Immature natural killer cell (primary cell): ENCODE results near the gene SNAP29. TPM values are rescaled to one million over a fixed set of nuclear protein-coding genes. Genes with fewer than 3 reads are reported as not detected.
"Not testable (repeated sequence)": the region's sequence is repeated elsewhere in the genome, so short reads cannot be mapped to it uniquely, and the experiment has no call there.

Experiments
- DNase-seq, 3 donors: peaks; one replicate each; pipeline ENCODE4 v3.0.0; 2022; ENCODE audit warnings: mixed read lengths in 1 of 3
- H3K27ac Mint-ChIP-seq, 6 donors: one replicate each; pipeline ENCODE4 v1.8.0; 2020; ENCODE audit warnings: mixed read lengths in 6 of 6, mild to moderate bottlenecking in 5 of 6, inconsistent platforms in 4 of 6, moderate library complexity in 3 of 6
- H3K27me3 Mint-ChIP-seq, 3 donors: one replicate each; pipeline ENCODE4 v1.8.0; 2020 to 2021; ENCODE audit warnings: low read depth in 3 of 3, mild to moderate bottlenecking in 3 of 3, mixed read lengths in 3 of 3, moderate library complexity in 3 of 3, inconsistent platforms in 1 of 3
- H3K36me3 Mint-ChIP-seq, 3 donors: one replicate each; pipeline ENCODE4 v1.8.0; 2020; ENCODE audit warnings: mixed read lengths in 3 of 3, inconsistent platforms in 2 of 3, mild to moderate bottlenecking in 2 of 3
- H3K4me1 Mint-ChIP-seq, 2 donors: one replicate each; pipeline ENCODE4 v1.8.0; 2020; ENCODE audit warnings: inconsistent platforms in 2 of 2, mild to moderate bottlenecking in 2 of 2, mixed read lengths in 2 of 2, moderate library complexity in 1 of 2
- H3K4me3 Mint-ChIP-seq, 5 donors: one replicate each; pipeline ENCODE4 v1.8.0; 2020; ENCODE audit warnings: mild to moderate bottlenecking in 5 of 5, mixed read lengths in 5 of 5, inconsistent platforms in 3 of 5, moderate library complexity in 3 of 5
- H3K9me3 Mint-ChIP-seq, 6 donors: one replicate each; pipeline ENCODE4 v1.8.0; 2020; ENCODE audit warnings: mild to moderate bottlenecking in 6 of 6, mixed read lengths in 6 of 6, inconsistent platforms in 4 of 6, moderate library complexity in 3 of 6
- polyA plus RNA-seq, 3 donors: library from polyadenylated mRNA; unstranded; fragments of 300-500 nt; fragmentation: Illumina TruSeq; gene quantifications; one replicate each; pipeline ENCODE4 v1.2.3, GENCODE V29; 2021

SNAP29 gene
- 10 to 100 TPM; 25.3 to 35.8 (median 35.7) TPM for polyA plus RNA-seq

DNA sequence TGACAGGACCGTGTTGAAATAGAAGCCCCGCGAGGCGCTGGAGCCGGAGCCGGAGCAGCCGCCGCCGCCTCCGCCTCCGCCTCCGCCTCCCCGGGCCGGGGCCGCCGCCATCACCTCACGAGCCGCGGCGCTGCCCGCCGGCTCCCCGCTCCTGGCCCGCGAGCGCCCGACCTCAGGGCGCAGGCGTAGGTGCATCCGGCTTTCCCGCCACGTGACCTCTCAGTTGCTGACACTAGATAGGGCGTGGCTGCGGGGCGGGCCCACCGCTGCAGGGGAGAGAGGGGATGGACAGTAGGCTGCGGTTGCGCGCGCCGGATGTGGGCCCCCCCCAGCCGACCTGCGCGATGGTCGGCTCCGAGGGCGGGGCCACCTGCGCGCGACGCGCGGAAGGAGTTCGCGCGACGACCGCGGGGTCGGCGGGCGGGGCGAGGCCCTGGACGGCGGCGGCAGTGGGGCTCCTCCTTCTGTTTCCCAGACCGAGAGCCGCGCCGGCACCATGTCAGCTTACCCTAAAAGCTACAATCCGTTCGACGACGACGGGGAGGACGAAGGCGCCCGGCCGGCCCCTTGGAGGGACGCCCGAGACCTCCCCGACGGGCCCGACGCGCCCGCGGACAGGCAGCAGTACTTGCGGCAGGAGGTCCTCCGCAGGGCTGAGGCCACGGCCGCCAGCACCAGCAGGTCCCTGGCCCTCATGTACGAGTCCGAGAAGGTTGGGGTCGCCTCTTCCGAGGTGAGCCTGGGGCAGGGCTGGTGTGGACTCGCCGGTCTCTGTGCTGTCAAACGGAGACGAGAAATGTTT is at the start of gene SNAP29, which contains the start of gene PI4KA:
TSS of gene SNAP29 (plus strand) at position 393 of the 802 bp plus-strand sequence. CDS start at position 497, 104 bp downstream.
TSS of gene PI4KA (minus strand) at position 197 of the 802 bp plus-strand sequence. CDS start at position 111, 86 bp downstream.
- Mint-ChIP-seq H3K4me1 (peaks cover 59 to 73% of the 10 kb centered on the region in 2 donors), H3K27ac (peak within 1 kb of the TSS; percentile 89 to 94 (median 92)), H3K27me3 (peaks cover 8 to 18% (median 10%) of the 10 kb centered on the region in 3 donors)

DNA sequence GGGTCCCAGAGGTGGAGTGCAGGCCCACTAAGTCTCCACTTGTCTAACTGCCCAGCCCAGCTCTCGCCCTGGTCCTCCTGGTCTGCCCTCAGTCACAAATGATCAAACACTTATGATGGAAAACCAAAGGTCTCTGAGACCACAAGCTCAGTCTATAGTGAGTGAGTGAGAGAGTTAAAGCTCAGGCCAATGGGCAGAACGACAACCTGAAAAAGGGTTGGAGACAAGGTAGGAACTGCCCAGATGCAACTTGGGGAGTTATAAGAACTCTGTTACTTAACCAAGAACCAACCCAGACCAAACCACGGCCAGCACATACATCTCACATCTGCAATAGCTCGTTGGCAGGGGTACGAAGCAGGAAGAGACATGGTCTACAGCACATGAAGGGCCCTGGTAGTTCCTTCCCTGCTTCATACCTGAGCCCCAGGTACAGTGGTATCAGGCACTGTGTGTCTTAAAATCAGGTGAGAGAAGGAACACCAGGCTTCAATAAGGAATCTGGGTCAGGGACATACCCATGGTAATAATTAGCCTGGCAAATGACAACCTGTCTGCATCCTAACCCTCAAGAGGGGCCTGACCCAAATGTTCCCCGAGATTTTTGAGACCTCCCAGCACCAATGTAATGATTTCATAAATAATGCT is 49.1 kb upstream of the SNAP29 start:
- no peak for DNase-seq
- Mint-ChIP-seq H3K27ac (peak overlapping the region in 2 of 6 donors; percentile 49 to 71), H3K9me3 (no peaks in the 10 kb centered on the region), H3K27me3 (peaks cover 0 to 2% (median 2%) of the 10 kb centered on the region in 3 donors), H3K4me3 (no peak overlapping the region), H3K36me3 (peaks cover 32 to 49% (median 32%) of the 10 kb centered on the region in 3 donors), H3K4me1 (peaks cover 16 to 29% of the 10 kb centered on the region in 2 donors)

More for the DNA sequence above, at the start of gene SNAP29, which contains the start of gene PI4KA:
- H3K9me3 Mint-ChIP-seq, result no peaks in the 10 kb centered on the region
- peak within 1 kb of the TSS; percentile 86 to 92 (median 90) for H3K4me3 Mint-ChIP-seq
- peaks cover 0 to 6% (median 0%) of the 10 kb centered on the region in 3 donors for H3K36me3 Mint-ChIP-seq
- DNase-seq, result peak; percentile 99

GRCh38 chr22:20810645-20811044 is 48.2 kb upstream of the SNAP29 start:
- peak overlapping the region; percentile 46 to 88 (median 74) for H3K27ac Mint-ChIP-seq
- DNase-seq, result peak; percentile 5 to 46 (median 12)
- peaks cover 16 to 29% of the 10 kb centered on the region in 2 donors for H3K4me1 Mint-ChIP-seq
- H3K36me3 Mint-ChIP-seq, result peaks cover 29 to 46% (median 30%) of the 10 kb centered on the region in 3 donors
- H3K4me3 Mint-ChIP-seq, result no peak overlapping the region
- peaks cover under 1 to 2% (median 2%) of the 10 kb centered on the region in 3 donors for H3K27me3 Mint-ChIP-seq
- no peaks in the 10 kb centered on the region for H3K9me3 Mint-ChIP-seq

DNA sequence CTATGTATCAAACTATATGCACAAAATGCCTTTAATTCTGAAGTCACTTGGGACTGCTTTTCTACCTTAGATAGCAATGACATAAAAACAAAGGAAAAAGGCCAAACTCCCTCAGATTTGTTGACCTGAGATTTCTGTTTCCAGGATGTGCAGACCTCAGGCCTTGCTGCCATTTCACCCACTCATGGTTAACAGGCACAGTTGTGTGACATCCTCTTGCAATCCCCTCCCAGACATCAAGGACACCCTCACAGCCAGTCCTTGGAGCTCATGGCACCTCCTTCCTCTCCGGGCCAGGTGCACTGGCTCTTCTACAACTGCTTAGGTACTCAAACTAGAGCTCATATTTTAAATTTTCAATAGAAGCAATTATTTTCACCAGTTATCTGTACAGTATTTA is 47.6 kb upstream of the SNAP29 start:
- peak overlapping the region; percentile 46 to 88 (median 74) for H3K27ac Mint-ChIP-seq
- H3K27me3 Mint-ChIP-seq, result peaks cover 0 to 2% (median 2%) of the 10 kb centered on the region in 3 donors
- peak; percentile 2 to 42 (median 10) for DNase-seq
- no peaks in the 10 kb centered on the region for H3K9me3 Mint-ChIP-seq
- H3K36me3 Mint-ChIP-seq, result peaks cover 25 to 42% (median 26%) of the 10 kb centered on the region in 3 donors
- H3K4me3 Mint-ChIP-seq, result peak overlapping the region in 1 of 5 donors; percentile 15
- peaks cover 16 to 29% of the 10 kb centered on the region in 2 donors for H3K4me1 Mint-ChIP-seq

DNA sequence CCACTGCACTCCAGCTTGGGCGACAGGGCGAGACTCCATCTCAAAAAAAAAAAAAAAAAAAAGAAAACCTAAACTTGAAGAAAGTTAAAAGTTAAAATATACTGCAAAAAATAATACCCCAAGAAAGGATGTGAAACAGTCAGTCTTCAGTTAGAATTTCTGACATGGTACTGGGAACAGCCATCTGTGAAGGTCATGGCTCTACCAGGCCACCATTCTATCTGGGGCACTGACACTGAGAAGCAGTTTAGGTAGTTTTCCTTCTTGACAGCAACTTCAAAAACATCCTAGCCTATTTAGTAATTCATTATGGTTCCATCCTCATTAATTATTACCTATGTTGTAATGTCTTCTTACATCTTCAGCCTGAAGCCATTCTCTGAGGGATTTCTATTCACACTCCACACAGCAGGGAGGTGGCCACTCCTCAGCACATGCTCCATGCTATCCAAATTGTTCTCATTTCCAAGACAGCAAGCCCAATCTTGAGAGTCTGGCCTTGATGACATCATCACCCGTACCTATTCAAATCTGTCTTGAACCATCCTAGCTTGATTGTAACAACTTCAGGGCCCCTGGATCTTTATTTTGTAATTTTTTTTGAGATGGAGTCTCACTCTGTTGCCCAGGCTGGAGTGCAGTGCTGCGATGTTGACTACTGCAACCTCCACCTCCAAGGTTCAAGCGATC is 46.7 kb upstream of the SNAP29 start:
- Mint-ChIP-seq H3K9me3 (no peaks in the 10 kb centered on the region), H3K36me3 (peaks cover 23 to 47% (median 23%) of the 10 kb centered on the region in 3 donors), H3K4me1 (peaks cover 16 to 29% of the 10 kb centered on the region in 2 donors), H3K27ac (peak overlapping the region in 1 of 6 donors; percentile 38), H3K27me3 (peaks cover 0 to 2% (median 2%) of the 10 kb centered on the region in 3 donors), H3K4me3 (no peak overlapping the region)
- no peak for DNase-seq

DNA sequence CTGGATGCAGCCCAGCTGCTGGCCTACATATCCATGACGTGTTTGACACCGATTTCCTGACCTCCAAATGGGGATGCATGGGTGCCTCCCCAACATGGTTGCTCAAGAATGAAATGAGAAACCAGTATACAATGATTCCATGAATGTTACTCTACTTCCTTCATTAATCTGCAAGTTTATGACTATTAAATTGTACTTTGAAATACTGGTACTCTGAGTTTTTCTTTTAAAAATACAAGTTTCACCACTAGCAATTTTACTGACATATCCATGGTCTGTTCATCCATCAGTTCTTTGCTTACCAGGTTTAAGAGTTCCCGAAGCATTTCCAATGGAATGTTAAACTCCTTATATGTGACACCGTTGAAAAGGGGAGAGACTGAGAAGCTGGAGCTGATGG is 45.8 kb upstream of the SNAP29 start:
- Mint-ChIP-seq H3K9me3 (no peaks in the 10 kb centered on the region), H3K27ac (no peak overlapping the region), H3K36me3 (peaks cover 17 to 43% (median 18%) of the 10 kb centered on the region in 3 donors), H3K4me1 (peaks cover 16 to 29% of the 10 kb centered on the region in 2 donors), H3K4me3 (no peak overlapping the region), H3K27me3 (peaks cover 0 to 2% (median 2%) of the 10 kb centered on the region in 3 donors)
- DNase-seq, result no peak

GRCh38 chr22:20814221-20814808 is 44.5 kb upstream of the SNAP29 start:
- Mint-ChIP-seq H3K27ac (peak overlapping the region in 1 of 6 donors; percentile 34), H3K4me3 (no peak overlapping the region), H3K27me3 (peaks cover 0 to 3% (median 2%) of the 10 kb centered on the region in 3 donors), H3K36me3 (peaks cover 15 to 54% (median 20%) of the 10 kb centered on the region in 3 donors), H3K4me1 (peaks cover 15 to 28% of the 10 kb centered on the region in 2 donors), H3K9me3 (no peaks in the 10 kb centered on the region)
- no peak for DNase-seq

GRCh38 chr22:20815477-20816050 is 43.2 kb upstream of the SNAP29 start:
- Mint-ChIP-seq H3K27ac (peak overlapping the region in 1 of 6 donors; percentile 1), H3K36me3 (peaks cover 13 to 52% (median 20%) of the 10 kb centered on the region in 3 donors)

DNA sequence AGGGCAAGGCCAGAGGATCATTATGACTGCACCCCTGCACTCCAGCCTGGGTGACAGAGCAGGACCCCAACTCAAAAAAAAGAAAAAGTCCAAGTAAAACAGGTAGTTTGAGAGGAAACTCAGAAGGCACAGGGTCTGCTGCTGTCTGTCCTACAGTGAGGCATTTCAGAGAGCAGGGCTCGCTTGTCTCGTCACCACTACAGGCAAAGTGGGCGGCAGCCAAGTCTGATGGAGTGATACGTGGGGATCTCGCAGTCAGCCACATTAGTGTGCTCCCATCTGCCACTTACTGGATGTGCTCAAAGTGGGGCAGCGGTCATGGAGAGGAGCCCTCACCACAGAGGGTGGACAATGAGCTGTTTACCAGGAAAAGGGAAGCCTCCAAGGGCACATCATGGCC is 42.2 kb upstream of the SNAP29 start:
- Mint-ChIP-seq H3K36me3 (peaks cover 4 to 45% (median 19%) of the 10 kb centered on the region in 3 donors), H3K27ac (no peak overlapping the region), H3K27me3 (peaks cover 0 to 2% (median 2%) of the 10 kb centered on the region in 3 donors)

More at GRCh38 chr22:20815477-20816050, 43.2 kb upstream of the SNAP29 start:
- Mint-ChIP-seq H3K4me3 (no peak overlapping the region), H3K27me3 (peaks cover 0 to 3% (median 2%) of the 10 kb centered on the region in 3 donors), H3K9me3 (no peaks in the 10 kb centered on the region), H3K4me1 (peaks cover 12 to 18% of the 10 kb centered on the region in 2 donors)
- no peak for DNase-seq

DNA sequence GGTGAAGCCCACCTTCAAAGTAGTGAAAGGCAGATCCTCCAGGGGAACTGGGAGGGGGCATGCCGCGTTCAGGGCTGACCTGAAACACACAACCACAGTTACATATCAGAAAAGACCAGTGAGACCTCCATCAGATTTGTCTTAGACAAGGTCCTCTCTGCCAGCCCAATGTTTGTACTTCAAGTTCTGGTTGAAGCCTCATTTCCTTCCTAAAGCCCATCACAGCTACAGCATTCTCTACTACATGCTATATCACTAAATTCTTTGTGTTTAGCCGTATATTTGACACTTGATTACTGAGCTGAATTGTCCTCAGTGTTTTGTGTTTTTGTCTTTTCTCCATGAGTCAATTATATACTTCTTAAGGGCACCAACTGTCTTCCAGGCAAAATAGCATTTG is 40.3 kb upstream of the SNAP29 start:
- Mint-ChIP-seq H3K4me1 (no peaks in the 10 kb centered on the region), H3K9me3 (no peaks in the 10 kb centered on the region), H3K27me3 (peaks cover 0 to 2% (median 2%) of the 10 kb centered on the region in 3 donors), H3K4me3 (no peak overlapping the region), H3K27ac (peak overlapping the region in 2 of 6 donors; percentile 6 to 12), H3K36me3 (peaks cover 0 to 39% (median 20%) of the 10 kb centered on the region in 3 donors)
- no peak for DNase-seq

More for the DNA sequence above, 42.2 kb upstream of the SNAP29 start:
- H3K4me3 Mint-ChIP-seq, result no peak overlapping the region
- DNase-seq, result no peak
- H3K9me3 Mint-ChIP-seq, result no peaks in the 10 kb centered on the region
- H3K4me1 Mint-ChIP-seq, result peaks cover 3 to 8% of the 10 kb centered on the region in 2 donors

DNA sequence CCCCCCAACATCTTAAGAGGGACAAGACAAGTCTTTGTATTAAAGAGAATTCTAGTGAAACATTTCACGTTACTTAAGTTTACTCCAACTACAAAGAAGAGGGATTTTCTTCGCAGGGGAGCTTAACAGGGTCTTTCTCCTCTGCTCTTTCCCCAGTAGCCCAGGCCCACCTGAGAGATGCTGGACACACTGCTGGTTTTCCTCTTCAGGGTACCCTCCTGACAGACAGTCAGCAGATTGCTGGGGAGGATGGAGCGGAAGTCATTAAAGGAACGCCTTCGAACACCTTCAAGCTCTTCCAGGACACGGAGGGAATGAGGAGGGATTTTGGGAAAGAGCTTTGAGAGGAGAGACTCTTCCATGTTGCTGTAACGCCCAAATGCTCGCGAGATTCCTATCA is 39.3 kb upstream of the SNAP29 start:
- Mint-ChIP-seq H3K9me3 (no peaks in the 10 kb centered on the region), H3K36me3 (peaks cover 0 to 37% (median 19%) of the 10 kb centered on the region in 3 donors), H3K27ac (peak overlapping the region in 1 of 6 donors; percentile 28)

GRCh38 chr22:20821717-20822239 is 37.0 kb upstream of the SNAP29 start:
- not testable (repeated sequence) for H3K27ac Mint-ChIP-seq, DNase-seq, H3K4me1 Mint-ChIP-seq, H3K27me3 Mint-ChIP-seq, H3K4me3 Mint-ChIP-seq, H3K9me3 Mint-ChIP-seq
- H3K36me3 Mint-ChIP-seq, result peaks cover 0 to 29% (median 22%) of the 10 kb centered on the region in 3 donors

More for the DNA sequence above, 39.3 kb upstream of the SNAP29 start:
- no peaks in the 10 kb centered on the region for H3K4me1 Mint-ChIP-seq
- no peak for DNase-seq
- H3K27me3 Mint-ChIP-seq, result peaks cover 0 to 2% (median 2%) of the 10 kb centered on the region in 3 donors
- no peak overlapping the region for H3K4me3 Mint-ChIP-seq
